CD4-positive, alpha-beta memory T cell (primary cell): Measurements from ENCODE around the gene RIMBP2. TPM values are rescaled to one million over a fixed set of nuclear protein-coding genes. Genes with fewer than 3 reads are reported as not detected.

Source experiments
- CTCF ChIA-PET: fragments of 350-600 bp; sonication (Branson Sonifier 250); formaldehyde crosslinking; loops from one replicate; lab custom pipeline; 2021; ENCODE audit warnings: inconsistent platforms; ENCODE audit not compliant: partially characterized antibody; lab: Charles Lee
- POLR2A ChIA-PET: fragments of 350-600 bp; sonication (Branson Sonifier 250); formaldehyde crosslinking; loops from one replicate; lab custom pipeline; 2021; ENCODE audit not compliant: partially characterized antibody; lab: Charles Lee
- DNase-seq, 5 donors: peaks; one replicate each; pipeline versions ENCODE4 v3.0.0 to v3.0.0-alpha.2; 2020 to 2022; ENCODE audit warnings: mixed read lengths in 1 of 5
- H3K27ac ChIP-seq: one replicate; pipeline ENCODE4 v1.7.0; 2013; ENCODE audit warnings: low read depth, low read length
- H3K27me3 ChIP-seq: 2 replicates; pipeline ENCODE4 v1.7.0; 2013; ENCODE audit warnings: mild to moderate bottlenecking, low read length, moderate library complexity; ENCODE audit not compliant: insufficient read depth
- H3K36me3 ChIP-seq: 2 replicates; pipeline ENCODE4 v1.7.0; 2013; ENCODE audit warnings: mild to moderate bottlenecking, low read length, moderate library complexity; ENCODE audit not compliant: insufficient read depth
- H3K4me1 ChIP-seq: 2 replicates; pipeline ENCODE4 v1.7.0; 2013; ENCODE audit warnings: mild to moderate bottlenecking, low read length, moderate library complexity; ENCODE audit not compliant: insufficient read depth
- H3K4me3 ChIP-seq, 2 donors: one replicate each; pipeline ENCODE4 v1.7.0; 2013; ENCODE audit warnings: low read length in 2 of 2, mild to moderate bottlenecking in 1 of 2
- H3K9me3 ChIP-seq, 2 donors: one replicate each; pipeline ENCODE4 v1.7.0; 2013; ENCODE audit warnings: low read length in 2 of 2, control low read depth in 1 of 2; ENCODE audit not compliant: control insufficient read depth in 1 of 2
- H3K27ac Mint-ChIP-seq, 7 donors: one replicate each; pipeline ENCODE4 v1.8.0; 2020 to 2021; ENCODE audit warnings: mixed read lengths in 7 of 7, mild to moderate bottlenecking in 6 of 7, inconsistent platforms in 3 of 7, moderate library complexity in 3 of 7
- H3K27me3 Mint-ChIP-seq, 2 donors: one replicate each; pipeline ENCODE4 v1.8.0; 2020 to 2021; ENCODE audit warnings: mixed read lengths in 2 of 2
- H3K36me3 Mint-ChIP-seq, 2 donors: one replicate each; pipeline ENCODE4 v1.8.0; 2020 to 2021; ENCODE audit warnings: mixed read lengths in 2 of 2, inconsistent platforms in 1 of 2, mild to moderate bottlenecking in 1 of 2
- H3K4me1 Mint-ChIP-seq, 4 donors: one replicate each; pipeline ENCODE4 v1.8.0; 2020 to 2021; ENCODE audit warnings: mixed read lengths in 4 of 4, mild to moderate bottlenecking in 1 of 4
- H3K4me3 Mint-ChIP-seq, 8 donors: one replicate each; pipeline ENCODE4 v1.8.0; 2020 to 2021; ENCODE audit warnings: mixed read lengths in 8 of 8, mild to moderate bottlenecking in 7 of 8, moderate library complexity in 6 of 8, inconsistent platforms in 3 of 8
- H3K9me3 Mint-ChIP-seq, 8 donors: one replicate each; pipeline ENCODE4 v1.8.0; 2020 to 2021; ENCODE audit warnings: mixed read lengths in 8 of 8, mild to moderate bottlenecking in 5 of 8, inconsistent platforms in 3 of 8, moderate library complexity in 1 of 8
- intact Hi-C: fragments of 100-400 bp; cut with micrococcal nuclease; formaldehyde crosslinking; loops from one replicate; pipeline ENCODE4 v1.15.1; 2023
- polyA plus RNA-seq, 2 donors: library from polyadenylated mRNA; unstranded; fragments of 300-500 nt; fragmentation: Illumina TruSeq; gene quantifications; one replicate each; pipeline ENCODE4 v1.2.3, GENCODE V29; 2021
- total RNA-seq, 2 experiments: library from RNA; stranded (reverse); gene quantifications; one replicate each; pipeline ENCODE4 v1.2.3, GENCODE V29; 2021

The RIMBP2 gene
- total and polyA plus RNA-seq, 4 experiments from 2014 or later = 0.20 TPM; not detected in 3

- H3K27me3 Mint-ChIP-seq = peaks cover 25 to 29% of the 10 kb centered on the region in 2 donors
- no peaks in the 10 kb centered on the region for H3K36me3 ChIP-seq
- peaks cover 3 to 13% (median 6%) of the 10 kb centered on the region in 4 donors for H3K4me1 Mint-ChIP-seq
- no peak overlapping the region for H3K4me3 ChIP-seq
- no peak overlapping the region for H3K27ac Mint-ChIP-seq
- ChIA-PET CTCF (no interaction called here), POLR2A (no interaction called here)
- no peaks in the 10 kb centered on the region for H3K27me3 ChIP-seq
- no peaks in the 10 kb centered on the region for H3K4me1 ChIP-seq
- no peak overlapping the region for H3K27ac ChIP-seq
- DNase-seq = no peak
- no peak overlapping the region for H3K4me3 Mint-ChIP-seq
- intact Hi-C loops = no loop called here
- peaks cover 0 to 2% (median 0%) of the 10 kb centered on the region in 8 donors for H3K9me3 Mint-ChIP-seq
- H3K9me3 ChIP-seq = no peaks in the 10 kb centered on the region
- no peaks in the 10 kb centered on the region for H3K36me3 Mint-ChIP-seq
These were observed 5.4 kb downstream of the RIMBP2 start for GRCh38 chr12:130710733-130711080.

GRCh38 chr12:130709971-130710732, 5.9 kb downstream of the RIMBP2 start:
- no peak overlapping the region for H3K4me3 ChIP-seq
- H3K27me3 ChIP-seq = no peaks in the 10 kb centered on the region
- H3K27me3 Mint-ChIP-seq = peaks cover 25 to 31% of the 10 kb centered on the region in 2 donors
- H3K36me3 ChIP-seq = no peaks in the 10 kb centered on the region
- no peaks in the 10 kb centered on the region for H3K36me3 Mint-ChIP-seq
- H3K4me3 Mint-ChIP-seq = no peak overlapping the region
- ChIA-PET CTCF (no interaction called here), POLR2A (no interaction called here)
- DNase-seq = no peak
- intact Hi-C loops = no loop called here
- no peaks in the 10 kb centered on the region for H3K4me1 ChIP-seq
- H3K27ac Mint-ChIP-seq = no peak overlapping the region
- H3K9me3 Mint-ChIP-seq = peaks cover 0 to 2% (median 0%) of the 10 kb centered on the region in 8 donors
- H3K9me3 ChIP-seq = no peaks in the 10 kb centered on the region
- H3K27ac ChIP-seq = no peak overlapping the region
- H3K4me1 Mint-ChIP-seq = peaks cover 3 to 13% (median 6%) of the 10 kb centered on the region in 4 donors

- Mint-ChIP-seq H3K9me3 (peaks cover 0 to 6% (median 0%) of the 10 kb centered on the region in 8 donors), H3K27ac (no peak overlapping the region), H3K4me1 (peaks cover 2 to 9% (median 5%) of the 10 kb centered on the region in 4 donors), H3K36me3 (no peaks in the 10 kb centered on the region), H3K27me3 (peaks cover 21 to 29% of the 10 kb centered on the region in 2 donors), H3K4me3 (no peak overlapping the region)
- CTCF ChIA-PET = no interaction called here
- Histone ChIP-seq H3K36me3 (no peaks in the 10 kb centered on the region), H3K9me3 (no peaks in the 10 kb centered on the region), H3K27me3 (no peaks in the 10 kb centered on the region), H3K4me3 (no peak overlapping the region), H3K27ac (no peak overlapping the region), H3K4me1 (no peaks in the 10 kb centered on the region)
- intact Hi-C loops = no loop called here
- DNase-seq = no peak
- POLR2A ChIA-PET = no interaction called here
These were observed 6.7 kb downstream of the RIMBP2 start for GRCh38 chr12:130709151-130709970.

- intact Hi-C loops = no loop called here
- Mint-ChIP-seq H3K36me3 (no peaks in the 10 kb centered on the region), H3K4me1 (peaks cover 2 to 6% (median 4%) of the 10 kb centered on the region in 4 donors), H3K4me3 (no peak overlapping the region), H3K27me3 (peaks cover 18 to 26% of the 10 kb centered on the region in 2 donors), H3K9me3 (peaks cover 0 to 6% (median 0%) of the 10 kb centered on the region in 8 donors), H3K27ac (no peak overlapping the region)
- Histone ChIP-seq H3K36me3 (no peaks in the 10 kb centered on the region), H3K9me3 (no peaks in the 10 kb centered on the region), H3K27me3 (no peaks in the 10 kb centered on the region), H3K4me1 (no peaks in the 10 kb centered on the region), H3K27ac (no peak overlapping the region), H3K4me3 (no peak overlapping the region)
- DNase-seq = no peak
- ChIA-PET CTCF (no interaction called here), POLR2A (no interaction called here)
These were observed 7.5 kb downstream of the RIMBP2 start for GRCh38 chr12:130708648-130709047.

GRCh38 chr12:130707571-130707891, 8.6 kb downstream of the RIMBP2 start:
- no peaks in the 10 kb centered on the region for H3K36me3 Mint-ChIP-seq
- no peaks in the 10 kb centered on the region for H3K4me1 ChIP-seq
- peaks cover 0 to 6% (median 0%) of the 10 kb centered on the region in 8 donors for H3K9me3 Mint-ChIP-seq
- ChIA-PET CTCF (no interaction called here), POLR2A (no interaction called here)
- H3K27me3 Mint-ChIP-seq = peaks cover 13 to 18% of the 10 kb centered on the region in 2 donors
- H3K27ac Mint-ChIP-seq = no peak overlapping the region
- no peaks in the 10 kb centered on the region for H3K9me3 ChIP-seq
- H3K4me3 Mint-ChIP-seq = no peak overlapping the region
- intact Hi-C loops = no loop called here
- DNase-seq = no peak
- no peak overlapping the region for H3K27ac ChIP-seq
- H3K4me3 ChIP-seq = no peak overlapping the region
- peaks cover 0 to 2% (median under 1%) of the 10 kb centered on the region in 4 donors for H3K4me1 Mint-ChIP-seq
- no peaks in the 10 kb centered on the region for H3K27me3 ChIP-seq
- H3K36me3 ChIP-seq = no peaks in the 10 kb centered on the region

GRCh38 chr12:130706885-130707570, 9.1 kb downstream of the RIMBP2 start:
- Mint-ChIP-seq H3K9me3 (peaks cover 0 to 6% (median 0%) of the 10 kb centered on the region in 8 donors), H3K4me3 (no peak overlapping the region), H3K27ac (no peak overlapping the region), H3K27me3 (peaks cover 13 to 15% of the 10 kb centered on the region in 2 donors), H3K36me3 (no peaks in the 10 kb centered on the region), H3K4me1 (peaks cover 0 to 2% (median 0%) of the 10 kb centered on the region in 4 donors)
- no peak overlapping the region for H3K4me3 ChIP-seq
- H3K27ac ChIP-seq = no peak overlapping the region
- no peaks in the 10 kb centered on the region for H3K36me3 ChIP-seq
- ChIA-PET CTCF (no interaction called here), POLR2A (no interaction called here)
- no peaks in the 10 kb centered on the region for H3K27me3 ChIP-seq
- H3K9me3 ChIP-seq = no peaks in the 10 kb centered on the region
- intact Hi-C loops = no loop called here
- H3K4me1 ChIP-seq = no peaks in the 10 kb centered on the region
- DNase-seq = no peak

- intact Hi-C loops = no loop called here
- H3K9me3 ChIP-seq = no peaks in the 10 kb centered on the region
- Mint-ChIP-seq H3K4me3 (no peak overlapping the region), H3K9me3 (peaks cover 0 to 4% (median 0%) of the 10 kb centered on the region in 8 donors), H3K36me3 (no peaks in the 10 kb centered on the region), H3K27me3 (peaks cover 11% of the 10 kb centered on the region in 2 donors), H3K4me1 (no peaks in the 10 kb centered on the region), H3K27ac (peak overlapping the region in 1 of 7 donors; percentile 48)
- no peak overlapping the region for H3K4me3 ChIP-seq
- no peak for DNase-seq
- H3K36me3 ChIP-seq = no peaks in the 10 kb centered on the region
- ChIA-PET CTCF (no interaction called here), POLR2A (no interaction called here)
- H3K27me3 ChIP-seq = no peaks in the 10 kb centered on the region
- H3K4me1 ChIP-seq = no peaks in the 10 kb centered on the region
- no peak overlapping the region for H3K27ac ChIP-seq
These were observed 9.8 kb downstream of the RIMBP2 start for GRCh38 chr12:130706311-130706710.
